ENCODE measurements around the gene KSR1. TPM values are rescaled to one million over a fixed set of nuclear protein-coding genes. Genes with fewer than 3 reads are reported as not detected.
"Not testable (repeated sequence)": the region's sequence is repeated elsewhere in the genome, so short reads cannot be mapped to it uniquely, and the experiment has no call there.

The KSR1 gene
- total RNA-seq, 4 donors from 2014 or later: 10.0 to 15.2 (median 13.9) TPM

DNA sequence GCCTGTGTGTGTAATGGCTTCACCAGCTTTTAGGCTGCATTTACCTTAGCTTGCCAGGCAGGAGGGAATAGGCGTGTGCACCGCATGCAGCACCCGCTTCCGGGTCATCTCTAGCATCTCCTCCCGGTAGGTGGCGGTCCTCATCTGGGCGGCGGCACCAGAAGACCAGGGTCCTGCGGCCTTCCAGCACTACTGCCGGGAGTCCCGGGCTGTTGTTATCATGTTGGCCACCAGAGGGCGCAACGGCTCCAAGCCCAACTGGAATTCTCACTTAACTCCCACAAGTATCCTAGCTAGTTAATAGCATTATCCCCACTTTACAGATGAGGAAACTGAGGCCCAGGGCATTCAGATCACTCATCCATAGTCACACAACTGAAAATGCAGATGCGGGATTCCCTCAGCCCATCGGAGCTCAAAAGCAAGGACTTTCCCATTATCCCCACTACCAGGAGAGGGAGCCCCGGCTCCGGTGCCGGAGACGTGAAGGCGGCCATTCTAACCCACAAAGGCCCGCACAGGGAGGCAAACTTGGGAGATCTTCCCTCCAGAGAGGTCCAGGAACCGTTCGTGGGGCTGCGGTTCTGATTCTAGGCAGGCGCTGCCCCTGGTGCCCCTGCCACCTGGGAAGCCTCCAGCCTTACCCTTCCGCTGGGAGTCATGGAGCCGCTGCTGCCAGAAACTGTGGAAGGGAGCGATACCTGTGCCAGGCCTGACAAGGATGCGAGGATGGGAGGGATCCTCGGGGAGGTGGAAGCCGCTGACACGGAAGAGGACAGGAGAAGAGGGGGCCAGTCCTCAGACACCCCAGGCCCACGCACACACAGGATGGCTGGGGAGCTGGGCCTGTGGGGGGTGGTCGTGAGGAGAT lies 198.6 kb downstream of the KSR1 start:
- no peak overlapping the region for H3K27ac ChIP-seq
- H3K27me3 ChIP-seq: peaks cover 21% of the 10 kb centered on the region
- H3K4me3 ChIP-seq: no peak overlapping the region
- no peaks in the 10 kb centered on the region for H3K9me3 ChIP-seq
- 12 to 69% methylated on average over 7 to 12 of the region's 34 CpGs for WGBS, 2 donors (ENCODE audit: low coverage in 1 of 2)
- no peaks in the 10 kb centered on the region for H3K4me1 ChIP-seq
- no peak for TF ChIP-seq POLR2A (IDR thresholded peaks at IDR 0.05)
- TF ChIP-seq, protein P1, sequence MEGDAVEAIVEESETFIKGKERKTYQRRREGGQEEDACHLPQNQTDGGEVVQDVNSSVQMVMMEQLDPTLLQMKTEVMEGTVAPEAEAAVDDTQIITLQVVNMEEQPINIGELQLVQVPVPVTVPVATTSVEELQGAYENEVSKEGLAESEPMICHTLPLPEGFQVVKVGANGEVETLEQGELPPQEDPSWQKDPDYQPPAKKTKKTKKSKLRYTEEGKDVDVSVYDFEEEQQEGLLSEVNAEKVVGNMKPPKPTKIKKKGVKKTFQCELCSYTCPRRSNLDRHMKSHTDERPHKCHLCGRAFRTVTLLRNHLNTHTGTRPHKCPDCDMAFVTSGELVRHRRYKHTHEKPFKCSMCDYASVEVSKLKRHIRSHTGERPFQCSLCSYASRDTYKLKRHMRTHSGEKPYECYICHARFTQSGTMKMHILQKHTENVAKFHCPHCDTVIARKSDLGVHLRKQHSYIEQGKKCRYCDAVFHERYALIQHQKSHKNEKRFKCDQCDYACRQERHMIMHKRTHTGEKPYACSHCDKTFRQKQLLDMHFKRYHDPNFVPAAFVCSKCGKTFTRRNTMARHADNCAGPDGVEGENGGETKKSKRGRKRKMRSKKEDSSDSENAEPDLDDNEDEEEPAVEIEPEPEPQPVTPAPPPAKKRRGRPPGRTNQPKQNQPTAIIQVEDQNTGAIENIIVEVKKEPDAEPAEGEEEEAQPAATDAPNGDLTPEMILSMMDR (IDR thresholded peaks at IDR 0.05): peak in 3 of 4 experiments; percentile 67 to 88 (median 77)
- no peak for ATAC-seq
- H3K36me3 ChIP-seq: no peaks in the 10 kb centered on the region

DNA sequence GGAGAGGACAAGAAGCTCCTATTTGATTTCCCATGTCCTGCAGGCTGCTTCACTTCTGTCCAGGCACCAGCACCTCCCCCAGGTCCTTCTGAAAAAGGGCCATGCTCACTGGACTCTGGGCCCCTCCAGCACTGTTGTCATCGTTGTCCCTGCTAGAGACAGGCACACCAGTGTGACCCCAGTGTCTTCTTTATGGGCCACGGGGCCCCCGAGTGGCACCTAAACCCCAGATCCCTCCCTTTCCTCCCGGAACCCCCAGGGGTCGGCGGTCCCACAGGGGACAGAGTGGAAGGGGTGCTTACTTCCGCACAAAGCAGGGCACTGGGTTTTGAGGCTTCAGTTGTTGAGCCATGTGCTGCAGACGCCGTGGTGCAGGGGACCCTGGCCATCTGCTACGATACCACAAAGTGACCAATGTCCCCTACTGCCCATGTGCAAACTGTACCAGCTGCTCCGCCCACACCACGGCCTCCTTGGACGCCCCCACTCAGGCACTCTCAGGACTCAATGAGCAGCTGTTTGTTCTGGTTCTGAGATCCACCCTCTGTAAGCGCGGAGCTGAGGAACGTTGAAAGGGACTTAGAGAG lies 199.4 kb downstream of the KSR1 start:
- not testable (repeated sequence) for H3K4me3 ChIP-seq, H3K27ac ChIP-seq, ATAC-seq, H3K36me3 ChIP-seq, H3K9me3 ChIP-seq, H3K4me1 ChIP-seq
- H3K27me3 ChIP-seq: peaks cover 20% of the 10 kb centered on the region
- 93% methylated on average over 3 of the region's 16 CpGs; no CpG with 5 or more reads in 1 of the 2 donors for WGBS, 2 donors (ENCODE audit: low coverage in 1 of 2)

DNA sequence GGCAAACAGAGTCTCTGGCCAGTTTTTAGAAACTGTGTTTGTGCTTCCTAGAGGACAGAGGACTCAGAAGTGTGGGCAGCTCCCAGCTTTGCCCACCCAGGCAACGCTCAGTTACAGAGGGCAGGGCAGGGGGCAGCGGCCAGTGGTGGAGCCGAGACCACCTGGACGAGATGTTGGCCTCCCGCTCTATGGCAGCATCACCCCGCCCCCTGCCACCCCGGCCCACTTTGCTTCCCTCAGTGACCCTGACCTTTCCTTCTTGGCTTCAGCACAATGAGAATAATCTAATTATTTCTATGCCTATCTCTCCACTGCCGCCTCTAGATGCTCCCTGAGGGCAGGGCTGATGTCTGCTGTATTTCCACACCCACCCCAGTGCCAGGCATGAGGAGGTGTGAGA lies 200.4 kb downstream of the KSR1 start:
- H3K4me3 ChIP-seq, H3K27ac ChIP-seq, H3K4me1 ChIP-seq, H3K36me3 ChIP-seq, ATAC-seq, H3K9me3 ChIP-seq: not testable (repeated sequence)
- peaks cover 15% of the 10 kb centered on the region for H3K27me3 ChIP-seq
- 72 to 86% methylated on average over 4 to 6 of the region's 8 CpGs for WGBS, 2 donors (ENCODE audit: low coverage in 1 of 2)

DNA sequence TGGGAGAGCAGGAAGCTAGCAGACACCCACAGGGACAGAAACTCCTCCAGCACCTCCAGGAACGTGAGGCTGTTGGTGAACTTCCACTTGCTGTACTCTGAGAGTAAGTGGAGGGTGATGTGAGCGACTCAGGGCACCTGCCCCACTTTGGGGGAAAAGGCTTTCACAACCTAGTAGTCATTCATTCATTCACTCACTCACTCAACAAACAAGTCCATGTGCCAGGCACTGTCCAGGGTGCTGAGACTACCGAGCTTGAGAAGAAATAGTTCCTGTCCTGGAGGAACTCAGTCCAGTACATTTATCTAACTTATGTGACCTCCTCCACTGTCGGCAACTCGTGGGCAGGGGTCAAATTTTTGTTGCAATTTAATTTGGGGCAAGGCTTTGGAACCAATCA lies 201.4 kb downstream of the KSR1 start:
- H3K4me1 ChIP-seq: no peaks in the 10 kb centered on the region
- H3K9me3 ChIP-seq: no peaks in the 10 kb centered on the region
- WGBS, 2 donors (ENCODE audit: low coverage in 1 of 2): 0 to 37% methylated on average over 1 to 3 of the region's 5 CpGs
- TF ChIP-seq EP300 (IDR thresholded peaks at IDR 0.05): no peak
- no peak for TF ChIP-seq POLR2A (IDR thresholded peaks at IDR 0.05)
- TF ChIP-seq, protein P1 (IDR thresholded peaks at IDR 0.05): no peak
- no peak for TF ChIP-seq POLR2AphosphoS5 (IDR thresholded peaks at IDR 0.05)
- H3K27me3 ChIP-seq: peaks cover 15% of the 10 kb centered on the region
- no peak overlapping the region for H3K4me3 ChIP-seq
- H3K36me3 ChIP-seq: no peaks in the 10 kb centered on the region
- H3K27ac ChIP-seq: no peak overlapping the region
- no peak for ATAC-seq

DNA sequence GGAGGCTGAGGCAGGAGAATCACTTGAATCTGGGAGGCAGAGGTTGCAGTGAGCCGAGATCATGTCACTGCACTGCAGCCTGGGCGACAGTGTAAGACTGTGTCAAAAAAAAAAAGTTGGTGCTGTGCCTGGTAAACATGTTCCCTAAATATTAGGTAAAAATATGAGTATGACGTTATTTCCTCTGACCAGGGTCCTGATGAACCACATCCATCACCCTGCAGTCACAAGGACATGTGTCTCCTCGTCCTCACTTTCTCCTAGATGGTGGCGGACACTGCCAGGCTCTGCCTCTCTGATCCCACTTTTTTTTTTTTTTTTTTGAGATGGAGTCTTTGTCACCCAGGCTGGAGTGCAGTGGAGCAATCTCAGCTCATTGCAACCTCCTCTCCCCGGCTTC lies 203.4 kb downstream of the KSR1 start:
- 58 to 61% methylated on average over 2 to 5 of the region's 6 CpGs for WGBS, 2 donors (ENCODE audit: low coverage in 1 of 2)
- Histone ChIP-seq H3K36me3 (no peaks in the 10 kb centered on the region), H3K4me1 (no peaks in the 10 kb centered on the region), H3K4me3 (no peak overlapping the region), H3K9me3 (no peaks in the 10 kb centered on the region), H3K27ac (no peak overlapping the region), H3K27me3 (peaks cover 6% of the 10 kb centered on the region)
- ATAC-seq: no peak
- no peak for TF ChIP-seq POLR2AphosphoS5 (IDR thresholded peaks at IDR 0.05)
- no peak for TF ChIP-seq POLR2A (IDR thresholded peaks at IDR 0.05)
- TF ChIP-seq EP300 (IDR thresholded peaks at IDR 0.05): no peak
- TF ChIP-seq, protein P1 (IDR thresholded peaks at IDR 0.05): no peak

DNA sequence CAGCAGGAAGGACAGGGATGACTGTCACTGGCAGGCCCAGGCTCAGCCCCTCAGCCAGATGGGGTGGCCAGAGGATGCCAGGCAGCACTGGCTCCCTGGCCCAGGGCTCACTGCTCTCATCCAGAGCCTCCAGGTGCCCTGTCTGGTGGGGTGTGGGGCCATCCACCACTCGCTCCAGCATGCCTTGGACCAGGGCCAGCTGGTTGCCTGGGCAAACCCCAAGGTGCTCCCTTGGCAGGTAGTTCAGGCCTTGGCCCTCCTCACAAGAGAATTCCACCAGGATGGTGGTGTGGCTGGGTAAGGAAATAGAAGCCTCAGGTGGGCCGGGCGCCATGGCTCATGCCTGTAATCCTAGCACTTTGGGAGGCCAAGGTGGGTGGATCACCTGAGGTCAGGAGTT lies 204.2 kb downstream of the KSR1 start:
- no peak for ATAC-seq
- Histone ChIP-seq H3K4me1 (no peaks in the 10 kb centered on the region), H3K27ac (no peak overlapping the region), H3K9me3 (no peaks in the 10 kb centered on the region), H3K27me3 (no peaks in the 10 kb centered on the region), H3K4me3 (no peak overlapping the region), H3K36me3 (no peaks in the 10 kb centered on the region)
- TF ChIP-seq POLR2A (IDR thresholded peaks at IDR 0.05) (no peak), POLR2AphosphoS5 (IDR thresholded peaks at IDR 0.05) (no peak), EP300 (IDR thresholded peaks at IDR 0.05) (no peak)
- TF ChIP-seq, protein P1 (IDR thresholded peaks at IDR 0.05): no peak
- 100% methylated on average over 1 of the region's 3 CpGs; no CpG with 5 or more reads in 1 of the 2 donors for WGBS, 2 donors (ENCODE audit: low coverage in 1 of 2)
